Fibroblast of the aortic adventitia (primary cell): ENCODE results near the gene BUD23. TPM values are rescaled to one million over a fixed set of nuclear protein-coding genes. Genes with fewer than 3 reads are reported as not detected.

ENCODE experiments used
- DNase-seq: peaks from one replicate; pipeline ENCODE4 v3.0.0-alpha.2; 2010; ENCODE audit warnings: low read depth
- H3K4me3 ChIP-seq: 2 replicates; pipeline ENCODE4 v1.5.1; 2011; ENCODE audit warnings: low read depth, mild to moderate bottlenecking, control low read depth, low read length, moderate library complexity
- CTCF ChIP-seq: IDR thresholded peaks from 2 replicates; pipeline ENCODE4 v1.5.1; 2011; ENCODE audit warnings: mild to moderate bottlenecking, low read length, control low read depth, inconsistent platforms; ENCODE audit not compliant: insufficient read depth
- total RNA-seq: library from RNA; depleted of rRNA; stranded (reverse); fragments of >200 nt; gene quantifications from 2 replicates; pipeline ENCODE4 v1.2.3, GENCODE V29; 2012; ENCODE audit warnings: low replicate concordance

BUD23 gene
- total RNA-seq, 1 donor: 28.6 TPM

- TF ChIP-seq CTCF: no peak
- DNase-seq: no peak
- no peak overlapping the region for H3K4me3 ChIP-seq
Measured at GRCh38 chr7:73685311-73685710, 1.9 kb downstream of the BUD23 start.

- no peak for TF ChIP-seq CTCF
- no peak for DNase-seq
- H3K4me3 ChIP-seq: no peak overlapping the region
Measured at GRCh38 chr7:73688288-73688687, 4.9 kb downstream of the BUD23 start.

- DNase-seq: no peak
- no peak for TF ChIP-seq CTCF
- H3K4me3 ChIP-seq: no peak overlapping the region
Measured at GRCh38 chr7:73690646-73691045, 7.2 kb downstream of the BUD23 start.

GRCh38 chr7:73696372-73696771 is 13.0 kb downstream of the BUD23 start:
- DNase-seq: no peak
- no peak overlapping the region for H3K4me3 ChIP-seq
- TF ChIP-seq CTCF: no peak

- TF ChIP-seq CTCF: no peak
- no peak for DNase-seq
- no peak overlapping the region for H3K4me3 ChIP-seq
Measured at GRCh38 chr7:73698410-73698809, 15.0 kb downstream of the BUD23 start.

GRCh38 chr7:73699370-73700068 is 16.1 kb downstream of the BUD23 start:
- no peak overlapping the region for H3K4me3 ChIP-seq
- no peak for DNase-seq
- TF ChIP-seq CTCF: no peak

- H3K4me3 ChIP-seq: no peak overlapping the region
- no peak for TF ChIP-seq CTCF
Measured at GRCh38 chr7:73700069-73700423, 16.6 kb downstream of the BUD23 start.

More at GRCh38 chr7:73700069-73700423, 16.6 kb downstream of the BUD23 start:
- DNase-seq: no peak
